Choroid plexus epithelial cell (primary cell): ENCODE data around the gene VGLL4.
A peak's percentile ranks its signal among the peaks of the same experiment; 100 is the strongest.

Source experiments
- DNase-seq: peaks from one replicate; pipeline ENCODE4 v3.0.0-alpha.2; 2010; ENCODE audit warnings: low read depth
- H3K4me3 ChIP-seq: 2 replicates; pipeline ENCODE4 v1.5.1; 2011; ENCODE audit warnings: low read depth, mild to moderate bottlenecking, control low read depth, low read length, moderate library complexity
- TF ChIP-seq, protein P1 (sequence below): conservative IDR thresholded peaks from 2 replicates; pipeline ENCODE4 v1.5.1; 2011; ENCODE audit warnings: low read depth, mild to moderate bottlenecking, control low read depth, inconsistent platforms, low read length, moderate library complexity

Gene VGLL4

DNA sequence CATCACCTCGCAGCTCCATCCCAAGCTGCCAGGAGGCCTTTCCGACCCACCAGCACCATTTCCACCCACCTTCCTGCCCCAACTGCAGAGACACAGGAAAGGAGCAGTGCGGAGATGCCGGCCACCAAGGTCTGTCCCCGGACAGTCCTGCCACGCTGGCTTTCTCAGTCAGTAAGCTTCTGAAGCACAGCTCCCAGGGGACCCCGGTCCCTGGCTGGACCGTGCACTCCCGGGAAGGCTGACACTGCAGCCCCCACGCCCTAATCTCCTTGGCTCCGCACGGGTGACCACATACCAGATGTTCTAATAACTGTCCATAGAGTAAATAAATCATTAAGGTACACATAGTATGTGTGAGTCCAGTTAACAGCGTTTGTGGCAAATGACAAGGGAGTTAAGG, 73.5 kb downstream of the VGLL4 start:
- TF ChIP-seq, protein P1, sequence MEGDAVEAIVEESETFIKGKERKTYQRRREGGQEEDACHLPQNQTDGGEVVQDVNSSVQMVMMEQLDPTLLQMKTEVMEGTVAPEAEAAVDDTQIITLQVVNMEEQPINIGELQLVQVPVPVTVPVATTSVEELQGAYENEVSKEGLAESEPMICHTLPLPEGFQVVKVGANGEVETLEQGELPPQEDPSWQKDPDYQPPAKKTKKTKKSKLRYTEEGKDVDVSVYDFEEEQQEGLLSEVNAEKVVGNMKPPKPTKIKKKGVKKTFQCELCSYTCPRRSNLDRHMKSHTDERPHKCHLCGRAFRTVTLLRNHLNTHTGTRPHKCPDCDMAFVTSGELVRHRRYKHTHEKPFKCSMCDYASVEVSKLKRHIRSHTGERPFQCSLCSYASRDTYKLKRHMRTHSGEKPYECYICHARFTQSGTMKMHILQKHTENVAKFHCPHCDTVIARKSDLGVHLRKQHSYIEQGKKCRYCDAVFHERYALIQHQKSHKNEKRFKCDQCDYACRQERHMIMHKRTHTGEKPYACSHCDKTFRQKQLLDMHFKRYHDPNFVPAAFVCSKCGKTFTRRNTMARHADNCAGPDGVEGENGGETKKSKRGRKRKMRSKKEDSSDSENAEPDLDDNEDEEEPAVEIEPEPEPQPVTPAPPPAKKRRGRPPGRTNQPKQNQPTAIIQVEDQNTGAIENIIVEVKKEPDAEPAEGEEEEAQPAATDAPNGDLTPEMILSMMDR = no peak
- H3K4me3 ChIP-seq = no peak overlapping the region
- no peak for DNase-seq

DNA sequence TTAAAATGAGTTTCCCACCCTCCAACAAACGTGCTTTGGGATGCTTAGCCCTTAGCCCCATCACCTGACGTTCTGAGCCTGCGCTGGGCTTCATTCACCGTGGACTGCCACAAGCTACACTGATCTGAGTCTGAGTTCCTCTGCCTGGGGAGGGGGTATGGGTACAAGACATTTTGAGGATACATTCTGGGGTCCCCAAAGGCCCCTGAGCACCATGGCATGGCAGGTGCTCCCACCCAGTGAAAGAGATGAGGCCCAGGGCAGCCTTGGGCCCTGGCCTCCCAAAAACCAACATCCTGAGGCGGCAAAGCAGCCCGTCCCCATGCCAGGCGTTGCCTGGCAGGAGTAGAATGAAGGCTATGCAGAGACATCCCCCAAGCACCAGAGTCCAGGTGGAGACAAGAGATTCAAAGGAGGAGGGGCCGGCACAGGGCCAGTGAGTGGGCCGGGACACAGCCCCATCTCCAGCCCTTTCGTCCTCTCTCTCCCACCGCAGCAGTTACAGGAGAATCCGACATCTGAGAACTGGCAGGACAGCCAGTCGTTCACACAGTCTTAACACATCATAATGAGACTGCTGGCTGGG, 74.5 kb downstream of the VGLL4 start:
- H3K4me3 ChIP-seq = no peak overlapping the region
- no peak for DNase-seq
- TF ChIP-seq, protein P1 = no peak

DNA sequence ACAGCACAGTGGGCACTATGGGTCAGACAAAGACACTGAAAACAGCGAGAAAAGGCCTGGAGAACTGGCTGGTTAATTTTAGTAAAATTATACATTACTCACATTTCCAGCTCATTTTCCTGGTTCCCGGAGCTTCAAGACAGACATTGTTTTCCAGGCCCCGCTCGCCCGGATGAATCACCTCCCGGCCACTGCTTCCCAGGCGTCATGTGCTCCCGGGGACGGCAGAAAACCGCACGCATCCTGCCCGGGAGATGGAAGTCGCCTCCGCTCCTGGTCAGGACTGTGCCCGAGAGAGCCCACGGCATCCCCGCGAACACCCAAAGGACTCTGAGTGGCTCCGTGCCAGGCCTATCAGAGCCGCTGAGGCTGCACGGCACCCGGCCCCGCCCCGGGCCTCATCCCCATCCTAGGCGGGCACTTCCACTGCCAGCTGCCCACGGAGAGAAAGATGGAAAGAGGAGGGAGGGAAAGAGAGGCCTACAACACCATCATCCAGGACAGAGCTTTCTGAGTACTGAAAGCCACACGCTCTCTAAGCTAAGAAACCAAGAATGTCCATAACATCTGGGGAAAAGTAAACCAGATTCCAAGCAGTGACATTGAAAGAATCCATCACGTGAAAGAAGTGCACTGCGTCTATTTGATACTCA, 75.1 kb downstream of the VGLL4 start:
- peak overlapping the region; percentile 40 for H3K4me3 ChIP-seq
- peak; percentile 87 for DNase-seq
- TF ChIP-seq, protein P1 = no peak

DNA sequence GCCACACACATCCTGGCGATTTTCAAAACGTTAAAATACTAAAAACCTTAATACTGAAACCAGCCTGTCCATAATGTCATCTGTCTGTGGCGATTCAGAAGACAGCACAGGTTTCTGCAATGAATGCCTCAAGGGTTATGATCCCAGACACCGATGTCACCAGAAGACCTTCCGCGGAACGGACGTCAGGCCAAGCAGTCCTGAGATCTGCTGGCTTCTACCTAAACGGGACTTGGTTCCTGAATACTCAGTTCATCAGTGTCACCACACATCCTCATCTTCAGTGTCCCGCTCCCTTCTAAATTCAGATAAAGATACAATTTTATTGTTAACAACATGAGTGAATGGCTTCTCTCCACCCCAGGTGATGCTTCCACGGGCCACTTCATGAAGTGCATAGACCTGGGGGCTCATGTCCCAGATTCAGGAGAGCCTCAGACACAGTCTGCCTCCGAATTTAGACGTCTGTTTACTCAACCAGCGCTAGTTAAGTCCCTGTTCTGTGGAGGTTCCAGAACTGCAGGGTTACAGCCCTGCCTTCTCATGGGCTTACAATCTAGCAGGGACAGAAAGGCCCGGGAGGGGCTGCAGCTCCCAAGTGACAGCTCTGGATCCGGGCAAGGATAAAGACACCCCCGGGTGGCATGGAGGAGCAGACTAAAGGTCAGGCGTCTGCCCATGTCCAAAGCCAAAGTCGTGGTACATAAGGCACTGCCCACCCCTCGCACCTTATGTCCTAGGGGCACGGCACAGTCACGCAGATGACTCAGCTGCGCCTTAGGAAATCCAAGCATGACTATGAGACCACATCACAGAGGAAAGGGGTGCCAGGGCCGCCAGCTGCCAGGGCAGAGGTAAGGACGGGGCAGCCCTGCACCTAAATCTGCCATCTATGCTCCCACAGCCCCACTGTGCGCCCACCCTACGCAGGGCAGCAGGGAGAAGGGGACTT, 75.9 kb downstream of the VGLL4 start:
- H3K4me3 ChIP-seq = peak overlapping the region; percentile 40
- TF ChIP-seq, protein P1 = no peak
- peak; percentile 71 for DNase-seq

DNA sequence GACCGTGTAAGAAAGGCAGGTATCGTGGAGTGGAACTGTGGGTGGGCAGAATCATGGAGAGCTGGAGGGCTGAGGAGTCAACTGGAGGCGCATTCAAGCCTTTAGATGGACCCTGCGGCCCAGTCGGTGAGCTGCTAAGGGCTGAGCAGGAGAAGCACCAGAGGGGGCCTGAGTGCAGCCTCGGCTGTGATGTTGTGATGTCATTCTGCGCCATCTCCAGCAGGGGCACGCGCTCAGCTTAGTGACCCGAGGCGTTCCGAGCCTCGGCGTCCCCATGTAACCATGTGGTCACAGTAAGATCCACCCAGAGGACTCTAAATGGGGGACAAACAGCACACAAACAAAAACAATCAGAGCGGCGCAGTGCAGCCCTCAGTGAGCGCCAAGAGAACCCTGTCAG, 76.8 kb downstream of the VGLL4 start:
- no peak overlapping the region for H3K4me3 ChIP-seq
- no peak for DNase-seq
- TF ChIP-seq, protein P1 = peak; percentile 19

DNA sequence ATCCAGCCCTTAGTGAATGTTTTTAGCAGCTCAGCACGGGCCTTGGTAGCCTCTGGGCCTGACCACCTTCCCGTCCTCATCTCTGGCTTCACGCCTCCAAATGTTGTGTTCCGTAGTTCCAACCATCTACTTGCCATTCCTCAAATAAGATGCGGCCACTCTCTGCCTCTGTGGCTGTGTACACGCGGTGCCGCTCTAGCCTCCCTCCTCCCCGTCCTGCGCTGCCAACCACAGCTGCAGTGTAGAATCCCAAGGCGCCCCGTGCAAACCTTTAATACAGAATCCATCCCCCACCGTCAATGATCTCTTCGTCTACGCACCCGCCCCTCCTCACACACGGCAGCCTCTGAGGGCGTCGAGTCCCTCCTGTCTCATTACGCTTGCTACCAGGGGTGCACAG, 77.2 kb downstream of the VGLL4 start:
- no peak overlapping the region for H3K4me3 ChIP-seq
- no peak for DNase-seq
- TF ChIP-seq, protein P1 = no peak
